Measurements from ENCODE around the gene SEMA7A.

The SEMA7A gene

GRCh38 chr15:74466570-74466969, 32.8 kb upstream of the SEMA7A start:
- no peak overlapping the region for H3K4me3 ChIP-seq (ENCODE audit: low read depth, low read length)
- TF ChIP-seq, protein P1, sequence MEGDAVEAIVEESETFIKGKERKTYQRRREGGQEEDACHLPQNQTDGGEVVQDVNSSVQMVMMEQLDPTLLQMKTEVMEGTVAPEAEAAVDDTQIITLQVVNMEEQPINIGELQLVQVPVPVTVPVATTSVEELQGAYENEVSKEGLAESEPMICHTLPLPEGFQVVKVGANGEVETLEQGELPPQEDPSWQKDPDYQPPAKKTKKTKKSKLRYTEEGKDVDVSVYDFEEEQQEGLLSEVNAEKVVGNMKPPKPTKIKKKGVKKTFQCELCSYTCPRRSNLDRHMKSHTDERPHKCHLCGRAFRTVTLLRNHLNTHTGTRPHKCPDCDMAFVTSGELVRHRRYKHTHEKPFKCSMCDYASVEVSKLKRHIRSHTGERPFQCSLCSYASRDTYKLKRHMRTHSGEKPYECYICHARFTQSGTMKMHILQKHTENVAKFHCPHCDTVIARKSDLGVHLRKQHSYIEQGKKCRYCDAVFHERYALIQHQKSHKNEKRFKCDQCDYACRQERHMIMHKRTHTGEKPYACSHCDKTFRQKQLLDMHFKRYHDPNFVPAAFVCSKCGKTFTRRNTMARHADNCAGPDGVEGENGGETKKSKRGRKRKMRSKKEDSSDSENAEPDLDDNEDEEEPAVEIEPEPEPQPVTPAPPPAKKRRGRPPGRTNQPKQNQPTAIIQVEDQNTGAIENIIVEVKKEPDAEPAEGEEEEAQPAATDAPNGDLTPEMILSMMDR (IDR thresholded peaks at IDR 0.05; ENCODE audit: insufficient read depth, low read length, missing control alignments), result no peak
- no peak for DNase-seq (ENCODE audit: low read depth, low spot score)
- POLR2A ChIA-PET, result no interaction called here
- CTCF ChIA-PET, result no interaction called here

DNA sequence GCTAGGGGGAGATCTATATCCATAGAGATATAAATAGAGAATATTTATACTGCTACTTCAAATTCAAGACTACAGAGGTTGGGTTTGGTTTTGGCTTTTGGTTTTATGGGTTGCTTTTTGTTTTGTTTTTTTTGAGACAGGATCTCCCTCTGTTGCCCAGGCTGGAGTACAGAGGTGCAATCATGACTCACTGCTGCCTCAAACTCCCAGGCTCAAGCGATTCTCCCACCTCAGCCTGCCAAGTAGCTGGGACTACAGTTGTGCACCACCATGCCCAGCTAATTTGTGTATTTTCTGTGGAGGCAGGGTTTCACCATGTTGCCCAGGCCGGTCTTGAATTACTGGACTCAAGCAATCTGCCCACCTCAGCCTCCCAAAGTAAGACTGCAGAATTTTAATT, 31.1 kb upstream of the SEMA7A start:
- ChIA-PET POLR2A (no interaction called here), CTCF (interaction anchor here (0.8 kb wide), 1 partner anchor 24 kb away, joined by 4 read pairs; no protein-coding TSS in a partner anchor)
- DNase-seq (ENCODE audit: low read depth, low spot score), result no peak
- H3K4me3 ChIP-seq (ENCODE audit: low read depth, low read length), result no peak overlapping the region
- TF ChIP-seq, protein P1 (IDR thresholded peaks at IDR 0.05; ENCODE audit: insufficient read depth, low read length, missing control alignments), result no peak

- ChIA-PET CTCF (interaction anchor here (0.8 kb wide), 1 partner anchor 24 kb away, joined by 4 read pairs; no protein-coding TSS in a partner anchor), POLR2A (no interaction called here)
- H3K4me3 ChIP-seq (ENCODE audit: low read depth, low read length), result no peak overlapping the region
- DNase-seq (ENCODE audit: low read depth, low spot score), result no peak
- TF ChIP-seq, protein P1 (IDR thresholded peaks at IDR 0.05; ENCODE audit: insufficient read depth, low read length, missing control alignments), result no peak
Measured at GRCh38 chr15:74464216-74464615, 30.5 kb upstream of the SEMA7A start.

- TF ChIP-seq, protein P1 (IDR thresholded peaks at IDR 0.05; ENCODE audit: insufficient read depth, low read length, missing control alignments), result no peak
- ChIA-PET POLR2A (no interaction called here), CTCF (interaction anchor here (0.6 to 16.7 kb wide), 3 partner anchors 22 to 89 kb away, joined by 3 to 162 read pairs (median 6); no protein-coding TSS in a partner anchor)
- H3K4me3 ChIP-seq (ENCODE audit: low read depth, low read length), result no peak overlapping the region
- no peak for DNase-seq (ENCODE audit: low read depth, low spot score)
Measured at GRCh38 chr15:74463634-74464033, 29.9 kb upstream of the SEMA7A start.

DNA sequence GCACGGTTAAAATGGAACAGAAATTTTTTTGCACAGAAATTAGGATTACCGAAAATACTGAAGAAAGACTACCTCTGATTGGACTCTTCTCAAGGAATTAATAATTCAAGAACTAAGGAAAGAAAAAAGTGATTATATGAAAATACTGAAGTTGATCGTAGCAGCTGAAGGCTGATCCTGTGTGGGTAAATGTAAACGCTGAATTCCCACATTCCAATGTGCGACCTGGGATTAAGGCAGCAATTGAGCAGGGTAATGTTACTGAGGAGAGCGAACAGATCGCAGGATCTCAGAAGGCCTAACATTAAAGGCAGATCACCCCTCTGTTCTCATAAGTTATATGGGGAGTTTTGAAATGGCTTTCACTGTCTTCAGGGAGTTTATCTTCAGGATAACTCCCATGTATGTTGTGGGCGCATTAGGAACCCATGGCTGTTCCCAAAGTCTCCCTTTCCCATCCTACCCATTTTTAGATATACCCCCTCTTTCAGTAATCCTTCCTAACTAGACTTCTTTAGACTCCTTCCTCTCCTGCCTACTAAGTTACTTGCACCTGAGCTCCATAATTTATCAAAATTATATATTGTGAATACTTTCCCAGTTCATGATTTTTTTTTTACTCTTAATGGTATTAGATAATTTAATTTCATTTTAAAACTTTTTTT, 28.2 kb upstream of the SEMA7A start:
- ChIA-PET CTCF (interaction anchor here (0.9 to 16.7 kb wide), 10 partner anchors 11 to 160 kb away, joined by 3 to 162 read pairs (median 6); no protein-coding TSS in a partner anchor), POLR2A (interaction anchor here (1.0 to 1.6 kb wide), 2 partner anchors 9 to 136 kb away, joined by 4 to 6 read pairs; no protein-coding TSS in a partner anchor)
- peak overlapping the region; percentile 92 for H3K4me3 ChIP-seq (ENCODE audit: low read depth, low read length)
- DNase-seq (ENCODE audit: low read depth, low spot score), result no peak
- TF ChIP-seq, protein P1 (IDR thresholded peaks at IDR 0.05; ENCODE audit: insufficient read depth, low read length, missing control alignments), result no peak
